ENCODE measurements around the gene ATG16L1.

GRCh38 chr2:233336541-233336940 is 85.1 kb downstream of the ATG16L1 start:
- TF ChIP-seq CTCF (IDR thresholded peaks at IDR 0.05) (no peak), POLR2A (IDR thresholded peaks at IDR 0.05) (no peak)
